Gastrocnemius medialis (tissue), 4 donors: ENCODE measurements around the gene LAMB3. TPM values are rescaled to one million over a fixed set of nuclear protein-coding genes. Genes with fewer than 3 reads are reported as not detected.
A peak's percentile ranks its signal among the peaks of the same experiment; 100 is the strongest.

ENCODE experiments used
- ATAC-seq, 2 donors: fragments of 150-250 bp; one replicate each; pipeline ENCODE4 v1.9.1; 2016
- DNase-seq, 2 donors: peaks; one replicate each; pipeline ENCODE4 v3.0.0-alpha.2; 2019
- H3K27ac ChIP-seq, 4 donors: fragments of 200-600 bp; sonication (generic); 1 replicate in 1 of 4; 2 replicates in 3 of 4; pipeline ENCODE4 v1.5.1; 2016 to 2018; ENCODE audit warnings: mild to moderate bottlenecking in 2 of 4, moderate library complexity in 1 of 4
- H3K27me3 ChIP-seq, 3 donors: fragments of 200-600 bp; sonication (generic) in 2 of 3; 1 replicate in 1 of 3; 2 replicates in 2 of 3; pipeline versions ENCODE4 v1.5.1 to v1.6.0; 2016 to 2019; ENCODE audit warnings: mild to moderate bottlenecking in 1 of 3, moderate library complexity in 1 of 3
- H3K36me3 ChIP-seq, 2 donors: fragments of 200-600 bp; sonication (generic) in 1 of 2; one replicate each; pipeline ENCODE4 v1.5.1; 2017 to 2018
- H3K4me1 ChIP-seq, 2 donors: fragments of 200-600 bp; sonication (generic) in 1 of 2; one replicate each; pipeline ENCODE4 v1.5.1; 2016 to 2017; ENCODE audit warnings: mild to moderate bottlenecking in 2 of 2
- H3K4me3 ChIP-seq, 4 donors: fragments of 200-600 bp; sonication (generic) in 3 of 4; 1 replicate in 1 of 4; 2 replicates in 3 of 4; pipeline ENCODE4 v1.5.1; 2016 to 2019; ENCODE audit warnings: mild to moderate bottlenecking in 2 of 4
- H3K9me3 ChIP-seq, 3 donors: fragments of 200-600 bp; sonication (generic) in 2 of 3; 1 replicate in 1 of 3; 2 replicates in 2 of 3; pipeline ENCODE4 v1.5.1; 2016 to 2019
- POLR2A ChIP-seq, 2 donors: fragments of 450-650 bp; IDR thresholded peaks; one replicate each; pipeline ENCODE4 v1.6.1; 2017; ENCODE audit warnings: antibody characterized with exemption in 2 of 2, mild to moderate bottlenecking in 2 of 2, moderate library complexity in 2 of 2
- in situ Hi-C, 4 donors: fragments of 200-750 bp; cut with MboI; loops; one replicate each; pipeline versions ENCODE4 v1.15.0 to v1.8.0; 2017; ENCODE audit warnings: low sequenced_read_pairs in 4 of 4
- intact Hi-C: fragments of 100-400 bp; cut with DNase I; formaldehyde crosslinking; loops from one replicate; pipeline ENCODE4 v1.15.1; 2023; ENCODE audit warnings: low total_unique reads
- total RNA-seq, 4 donors: library from RNA; depleted of rRNA; stranded (reverse); fragments of >200 nt; gene quantifications; one replicate each; pipeline versions ENCODE4 v1.1.0 to v1.2.3, GENCODE V29; 2016
- TF ChIP-seq, protein P1 (sequence below), 5 experiments: fragments of 450-650 bp in 3 of 5; fragments of 200-600 bp in 2 of 5; sonication (generic) in 2 of 5; IDR thresholded peaks in 4 of 5; conservative IDR thresholded peaks in 1 of 5; 1 replicate in 4 of 5; 2 replicates in 1 of 5; pipeline ENCODE4 v1.5.1; 2016 to 2019; ENCODE audit warnings: antibody characterized with exemption in 5 of 5, mild to moderate bottlenecking in 3 of 5, moderate library complexity in 3 of 5

Gene LAMB3
- total RNA-seq, 4 donors from 2014 or later = 0.61 to 1.9 (median 0.72) TPM

DNA sequence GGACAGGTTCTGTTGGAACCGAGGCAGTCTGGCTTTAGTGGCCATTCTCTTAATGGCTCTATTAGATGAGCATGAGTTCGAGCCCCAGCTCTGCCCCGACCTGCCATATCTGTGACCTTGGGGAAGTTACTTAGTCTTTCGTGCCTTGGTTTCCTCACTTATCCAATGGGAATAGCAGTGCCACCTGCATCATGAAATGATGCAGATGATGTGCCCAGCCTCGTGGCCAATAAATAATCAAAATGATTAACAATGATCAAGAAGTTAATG, 38.1 kb downstream of the LAMB3 start:
- TF ChIP-seq, protein P1, sequence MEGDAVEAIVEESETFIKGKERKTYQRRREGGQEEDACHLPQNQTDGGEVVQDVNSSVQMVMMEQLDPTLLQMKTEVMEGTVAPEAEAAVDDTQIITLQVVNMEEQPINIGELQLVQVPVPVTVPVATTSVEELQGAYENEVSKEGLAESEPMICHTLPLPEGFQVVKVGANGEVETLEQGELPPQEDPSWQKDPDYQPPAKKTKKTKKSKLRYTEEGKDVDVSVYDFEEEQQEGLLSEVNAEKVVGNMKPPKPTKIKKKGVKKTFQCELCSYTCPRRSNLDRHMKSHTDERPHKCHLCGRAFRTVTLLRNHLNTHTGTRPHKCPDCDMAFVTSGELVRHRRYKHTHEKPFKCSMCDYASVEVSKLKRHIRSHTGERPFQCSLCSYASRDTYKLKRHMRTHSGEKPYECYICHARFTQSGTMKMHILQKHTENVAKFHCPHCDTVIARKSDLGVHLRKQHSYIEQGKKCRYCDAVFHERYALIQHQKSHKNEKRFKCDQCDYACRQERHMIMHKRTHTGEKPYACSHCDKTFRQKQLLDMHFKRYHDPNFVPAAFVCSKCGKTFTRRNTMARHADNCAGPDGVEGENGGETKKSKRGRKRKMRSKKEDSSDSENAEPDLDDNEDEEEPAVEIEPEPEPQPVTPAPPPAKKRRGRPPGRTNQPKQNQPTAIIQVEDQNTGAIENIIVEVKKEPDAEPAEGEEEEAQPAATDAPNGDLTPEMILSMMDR (IDR thresholded peaks at IDR 0.05 in 4 of 5, conservative IDR thresholded peaks at IDR 0.05 in 1 of 5) = no peak
- no peak for TF ChIP-seq POLR2A (IDR thresholded peaks at IDR 0.05)
- in situ Hi-C loops = no loop called here
- Histone ChIP-seq H3K9me3 (no peaks in the 10 kb centered on the region), H3K36me3 (no peaks in the 10 kb centered on the region), H3K27ac (no peak overlapping the region), H3K27me3 (no peaks in the 10 kb centered on the region), H3K4me3 (no peak overlapping the region), H3K4me1 (peaks cover 41 to 62% of the 10 kb centered on the region in 2 donors)
- intact Hi-C loops = no loop called here
- DNase-seq (no peak), ATAC-seq (no peak)

DNA sequence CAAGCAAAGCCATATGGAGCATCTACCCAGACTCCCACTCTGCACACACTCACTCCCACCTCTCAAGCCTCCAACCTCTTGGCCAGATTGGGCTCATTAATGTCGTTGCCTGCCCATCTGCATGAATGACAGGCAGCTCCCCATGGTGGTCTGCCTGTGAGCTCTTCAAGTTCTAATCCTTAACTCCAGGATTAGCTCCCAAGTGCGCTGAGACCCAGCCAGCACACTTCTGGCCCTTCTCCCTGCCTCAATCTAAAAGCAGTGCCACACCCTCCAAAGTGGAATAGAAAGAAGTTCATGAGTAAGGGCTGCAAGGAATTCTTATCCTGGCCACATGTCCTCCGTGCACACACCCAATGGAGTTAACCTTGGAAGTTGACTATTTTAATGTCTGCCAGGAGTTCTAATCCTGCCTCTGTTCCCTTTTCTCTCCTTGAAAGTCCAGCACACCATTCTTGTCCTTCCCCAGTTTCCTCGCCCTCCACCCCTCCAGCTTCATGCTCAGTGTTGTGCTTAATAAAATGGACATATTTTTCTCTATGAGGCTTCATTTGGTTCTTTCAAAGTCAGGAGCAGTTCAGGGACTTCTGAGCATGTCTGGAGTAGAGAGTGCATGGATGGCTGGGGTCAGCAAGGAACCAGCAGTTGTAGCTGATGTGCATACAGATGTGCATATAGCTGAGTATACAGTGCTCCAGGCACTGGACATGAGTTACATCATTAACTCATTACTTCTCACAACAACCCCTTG, 38.6 kb downstream of the LAMB3 start:
- Histone ChIP-seq H3K27me3 (no peaks in the 10 kb centered on the region), H3K4me3 (no peak overlapping the region), H3K27ac (peak overlapping the region in 1 of 4 donors; percentile 77), H3K36me3 (no peaks in the 10 kb centered on the region), H3K9me3 (no peaks in the 10 kb centered on the region), H3K4me1 (peaks cover 36 to 57% of the 10 kb centered on the region in 2 donors)
- no peak for ATAC-seq
- no peak for DNase-seq
- intact Hi-C loops = no loop called here
- no peak for TF ChIP-seq POLR2A (IDR thresholded peaks at IDR 0.05)
- TF ChIP-seq, protein P1 (IDR thresholded peaks at IDR 0.05 in 4 of 5, conservative IDR thresholded peaks at IDR 0.05 in 1 of 5) = no peak
- in situ Hi-C loops = no loop called here

DNA sequence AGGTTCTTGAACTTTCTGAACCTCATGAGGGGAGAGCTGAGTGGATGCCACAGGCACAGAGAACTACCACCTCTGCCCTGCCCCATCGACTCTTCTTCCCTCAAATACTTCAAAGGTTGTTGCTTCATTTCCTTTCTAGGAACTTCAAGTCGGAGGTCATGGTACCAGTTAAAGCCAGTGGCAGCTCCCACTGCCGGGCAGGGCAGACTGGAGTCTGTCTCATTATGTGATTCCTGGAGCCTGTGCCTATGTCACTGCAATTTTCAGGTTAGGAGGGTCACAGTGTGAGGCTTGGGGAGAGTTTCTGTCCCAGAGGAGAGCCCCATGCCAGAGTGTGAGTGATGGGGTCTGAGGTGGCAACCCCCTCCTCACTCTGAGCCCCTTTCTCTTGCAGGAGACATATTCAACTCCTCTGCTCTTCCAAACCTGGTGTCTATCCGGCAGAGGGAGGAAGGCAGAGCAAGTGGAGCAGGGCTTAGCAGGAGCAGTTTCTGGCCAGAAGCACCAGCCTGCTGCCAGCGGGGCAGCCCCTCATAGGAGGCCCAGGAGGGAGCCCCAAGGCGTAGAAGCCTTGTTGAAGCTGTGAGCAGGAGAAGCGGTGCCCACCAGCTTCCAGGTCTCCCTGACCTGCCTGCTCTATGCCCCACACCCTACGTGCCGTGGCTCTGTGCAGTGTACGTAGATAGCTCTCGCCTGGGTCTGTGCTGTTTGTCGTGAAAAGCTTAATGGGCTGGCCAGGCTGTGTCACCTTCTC, 39.4 kb downstream of the LAMB3 start:
- Histone ChIP-seq H3K9me3 (no peaks in the 10 kb centered on the region), H3K27me3 (no peaks in the 10 kb centered on the region), H3K4me3 (no peak overlapping the region), H3K36me3 (no peaks in the 10 kb centered on the region), H3K4me1 (peaks cover 28 to 49% of the 10 kb centered on the region in 2 donors), H3K27ac (peak overlapping the region in 2 of 4 donors; percentile 49 to 77)
- DNase-seq (no peak), ATAC-seq (no peak)
- intact Hi-C loops = no loop called here
- no peak for TF ChIP-seq POLR2A (IDR thresholded peaks at IDR 0.05)
- TF ChIP-seq, protein P1 (IDR thresholded peaks at IDR 0.05 in 4 of 5, conservative IDR thresholded peaks at IDR 0.05 in 1 of 5) = no peak
- in situ Hi-C loops = no loop called here

DNA sequence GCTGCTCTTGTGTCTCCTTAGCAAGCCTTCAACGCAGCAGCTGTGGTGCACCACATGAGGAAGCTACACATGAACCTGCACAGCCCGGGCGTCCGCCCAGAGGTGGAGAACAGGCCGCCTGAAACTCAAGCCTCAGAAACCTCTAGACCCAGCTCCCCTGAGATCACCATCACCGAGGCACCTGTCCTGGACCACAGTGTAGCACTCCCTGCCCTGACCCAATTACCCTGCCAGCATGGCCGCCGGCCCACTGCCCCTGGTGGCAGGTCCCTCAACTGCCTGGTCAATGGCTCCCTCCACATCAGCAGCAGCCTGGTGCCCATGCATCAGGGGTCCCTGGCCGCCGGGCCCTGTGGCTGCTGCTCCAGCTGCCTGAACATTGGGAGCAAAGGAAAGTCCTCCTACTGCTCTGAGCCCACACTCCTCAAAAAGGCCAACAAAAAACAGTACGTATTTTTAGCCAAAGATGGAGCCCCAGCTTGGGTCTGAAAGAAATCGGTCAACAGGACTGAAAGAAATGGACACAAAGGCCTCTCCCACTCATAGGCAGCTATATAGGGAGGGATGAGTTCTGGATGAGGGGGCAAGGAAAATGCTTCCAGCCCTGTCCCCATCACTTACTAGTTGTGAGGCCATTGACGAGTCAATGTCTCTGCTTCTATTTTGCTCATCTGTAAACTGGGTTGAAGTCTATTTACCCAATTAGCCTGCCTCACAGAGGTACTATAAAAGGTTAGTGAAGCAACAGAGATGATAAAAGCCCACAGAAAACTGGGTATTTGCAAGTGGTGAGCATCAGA, 40.3 kb downstream of the LAMB3 start:
- Histone ChIP-seq H3K4me1 (peaks cover 20 to 41% of the 10 kb centered on the region in 2 donors), H3K4me3 (no peak overlapping the region), H3K9me3 (no peaks in the 10 kb centered on the region), H3K27me3 (no peaks in the 10 kb centered on the region), H3K36me3 (no peaks in the 10 kb centered on the region), H3K27ac (peak overlapping the region; percentile 61 to 79 (median 76))
- TF ChIP-seq POLR2A (IDR thresholded peaks at IDR 0.05) = no peak
- TF ChIP-seq, protein P1 (IDR thresholded peaks at IDR 0.05 in 4 of 5, conservative IDR thresholded peaks at IDR 0.05 in 1 of 5) = peak in 4 of 5 experiments; percentile 25 to 65 (median 42)
- ATAC-seq = peak; percentile 70 to 80
- peak; percentile 66 to 88 for DNase-seq
- intact Hi-C loops = no loop called here
- in situ Hi-C loops = no loop called here
